CD4-positive, alpha-beta T cell treated with Interleukin-12 subunit alpha and Interleukin-12 subunit beta, for 1 hour (primary cell): Measurements from ENCODE around the gene DGUOK.
A peak's percentile ranks its signal among the peaks of the same experiment; 100 is the strongest.
"Not testable (repeated sequence)": the region's sequence is repeated elsewhere in the genome, so short reads cannot be mapped to it uniquely, and the experiment has no call there.

Experiments
- DNase-seq: peaks from one replicate; pipeline ENCODE4 v3.0.0-alpha.2; 2020

Gene DGUOK

DNA sequence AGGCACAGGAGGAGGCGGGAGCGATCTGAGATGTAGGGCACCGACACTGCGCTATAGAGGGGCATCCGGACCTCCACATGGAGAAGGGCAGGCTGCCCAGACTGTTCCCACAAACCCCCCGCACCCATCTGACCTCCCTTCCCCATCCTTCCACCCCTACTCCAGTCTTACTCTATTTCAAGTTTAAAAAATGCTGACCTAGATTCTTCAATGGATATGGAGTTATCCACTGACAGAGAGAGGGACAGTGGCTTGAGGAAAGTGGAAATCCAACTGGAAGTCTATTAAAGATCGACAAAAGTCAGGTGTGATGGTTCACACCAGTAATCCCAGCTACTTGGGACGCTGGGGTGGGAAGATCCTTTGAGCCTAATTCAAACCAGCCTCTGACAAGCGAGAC lies 5.1 kb upstream of the DGUOK start:
- DNase-seq = no peak

DNA sequence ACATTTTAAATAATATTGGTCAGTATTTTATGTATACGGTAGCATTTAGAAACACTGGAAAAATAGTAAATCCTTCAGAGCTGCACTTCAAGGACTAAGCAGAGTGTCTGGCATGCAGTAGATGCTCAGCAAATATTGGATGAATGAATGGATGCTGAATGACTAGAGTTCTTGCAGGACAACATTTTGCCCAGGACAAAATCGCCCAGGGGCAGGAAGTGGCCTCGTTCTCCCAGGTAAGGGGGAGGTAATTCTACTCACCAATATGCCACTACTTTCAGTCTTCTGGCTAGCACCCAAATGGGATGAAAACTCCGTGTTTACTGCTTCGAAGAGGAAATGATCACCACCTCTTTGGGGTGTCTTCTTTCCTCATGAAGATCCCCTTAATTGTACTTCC lies 4.0 kb upstream of the DGUOK start:
- no peak for DNase-seq

DNA sequence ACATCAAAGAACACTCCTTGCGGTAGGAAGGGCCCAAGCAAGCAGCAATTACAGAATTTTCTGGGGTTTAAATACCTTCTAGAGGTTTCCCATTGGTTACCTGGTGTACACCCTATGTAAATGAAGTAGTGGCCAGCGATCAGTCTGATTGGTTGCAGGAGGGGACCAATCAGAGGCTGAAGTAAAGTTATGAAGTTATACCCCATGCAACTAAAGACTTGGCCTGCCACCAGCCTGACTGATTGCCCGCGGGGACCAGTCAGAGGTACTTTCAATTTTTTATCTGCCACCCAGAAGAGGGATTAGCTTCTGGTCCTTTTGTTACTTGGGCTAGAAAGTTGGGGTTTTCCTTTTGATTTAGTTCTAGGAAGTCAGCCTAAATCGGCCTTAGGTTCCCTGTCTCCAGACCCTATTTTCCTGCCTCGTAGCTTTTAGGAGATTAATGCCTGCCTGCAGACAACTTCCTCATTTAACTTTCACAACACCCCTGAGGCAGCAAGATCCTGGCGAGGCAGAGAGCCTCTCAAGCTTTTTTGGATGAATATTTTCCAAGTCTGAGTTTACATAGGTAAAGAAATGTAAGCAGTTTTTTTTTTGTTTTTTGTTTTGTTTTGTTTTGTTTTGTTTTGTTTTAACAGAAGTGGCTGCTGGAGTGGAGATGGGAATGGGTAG lies 1.5 kb upstream of the DGUOK start:
- DNase-seq = no peak

DNA sequence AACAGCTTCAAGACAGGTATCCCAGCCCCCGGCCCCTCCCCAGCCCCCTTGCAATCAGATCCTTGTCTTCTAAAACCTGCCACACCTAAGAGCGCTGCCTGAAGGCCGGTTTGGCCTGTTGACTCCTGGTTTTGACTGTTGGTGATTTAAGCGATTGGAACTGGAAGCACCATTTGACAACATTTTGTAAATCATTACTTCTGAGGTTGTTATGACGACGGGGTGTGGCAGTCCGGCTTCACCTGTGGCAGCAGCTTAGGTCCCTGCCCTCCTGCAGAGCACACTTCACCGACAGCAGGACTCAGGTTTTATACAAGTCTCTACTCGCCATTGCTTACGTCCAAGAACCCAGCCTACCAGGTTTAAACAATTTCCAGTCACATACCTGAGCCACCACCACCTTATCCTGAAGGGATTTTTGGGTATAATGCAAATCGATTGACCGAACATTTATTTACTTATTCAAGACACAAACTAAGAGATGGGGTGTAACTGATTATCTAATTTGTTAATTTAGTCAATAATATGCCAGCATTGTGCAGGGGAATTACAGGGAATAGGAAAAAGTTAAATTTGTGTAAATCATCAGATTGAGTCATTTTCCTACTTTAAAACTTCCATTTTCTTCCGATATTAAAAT lies 707 bp upstream of the DGUOK start:
- DNase-seq = no peak

DNA sequence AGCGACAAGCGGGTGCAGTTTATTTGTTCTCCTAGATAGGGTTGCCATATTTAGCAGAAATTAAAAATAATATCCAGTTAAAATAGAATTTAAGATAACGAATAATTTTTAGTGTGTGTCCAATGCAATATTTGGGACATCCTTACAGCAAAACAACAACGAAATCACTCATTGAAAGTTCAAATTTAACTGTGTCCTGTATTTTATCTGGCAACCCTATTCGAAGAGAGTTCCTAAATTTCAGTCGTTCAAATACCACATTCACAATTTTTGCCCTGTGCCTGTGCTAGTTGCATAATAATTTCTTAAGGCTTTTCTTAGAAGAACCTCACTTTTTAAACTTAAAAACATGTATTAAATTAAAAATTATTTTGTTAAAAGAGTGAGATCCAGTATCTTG lies 664 bp downstream of the DGUOK start:
- DNase-seq = no peak

DNA sequence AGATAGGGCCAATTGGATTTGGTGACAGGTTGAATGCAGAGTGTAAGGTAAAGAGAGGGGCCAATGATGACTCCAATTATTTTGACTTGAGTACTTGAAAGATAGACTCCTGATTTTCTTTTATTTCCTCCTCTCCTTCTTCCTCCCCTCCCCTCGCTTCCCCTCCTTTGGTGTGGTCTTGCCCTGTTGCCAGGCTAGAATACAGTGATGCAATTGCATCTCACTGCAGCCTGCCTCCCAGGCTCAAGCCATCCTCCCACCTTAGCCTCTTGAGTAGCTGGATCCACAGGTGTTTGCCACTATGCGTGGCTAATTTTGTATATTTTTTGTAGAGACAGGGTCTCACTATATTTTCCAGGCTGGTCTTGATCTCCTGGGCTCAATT lies 2.3 kb downstream of the DGUOK start:
- no peak for DNase-seq

DNA sequence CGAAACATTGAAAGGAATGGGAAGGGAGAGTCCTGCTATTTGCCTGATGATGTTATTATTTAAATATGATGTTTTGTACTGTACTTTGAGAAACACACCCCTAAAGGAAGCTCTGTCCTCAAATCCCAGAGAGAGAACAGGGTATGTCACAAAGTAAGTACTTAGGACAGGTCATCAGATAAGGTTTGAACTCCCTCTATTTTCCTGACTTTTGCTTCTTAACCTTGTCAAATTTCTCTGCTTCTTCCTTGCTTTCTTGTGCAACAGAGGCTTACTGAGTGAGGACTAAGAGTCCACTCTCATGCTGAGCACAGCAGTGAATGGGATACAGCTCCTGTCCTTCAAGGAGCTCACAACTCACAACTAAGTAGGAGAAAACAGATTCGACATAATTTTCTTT lies 3.7 kb downstream of the DGUOK start:
- DNase-seq = no peak

DNA sequence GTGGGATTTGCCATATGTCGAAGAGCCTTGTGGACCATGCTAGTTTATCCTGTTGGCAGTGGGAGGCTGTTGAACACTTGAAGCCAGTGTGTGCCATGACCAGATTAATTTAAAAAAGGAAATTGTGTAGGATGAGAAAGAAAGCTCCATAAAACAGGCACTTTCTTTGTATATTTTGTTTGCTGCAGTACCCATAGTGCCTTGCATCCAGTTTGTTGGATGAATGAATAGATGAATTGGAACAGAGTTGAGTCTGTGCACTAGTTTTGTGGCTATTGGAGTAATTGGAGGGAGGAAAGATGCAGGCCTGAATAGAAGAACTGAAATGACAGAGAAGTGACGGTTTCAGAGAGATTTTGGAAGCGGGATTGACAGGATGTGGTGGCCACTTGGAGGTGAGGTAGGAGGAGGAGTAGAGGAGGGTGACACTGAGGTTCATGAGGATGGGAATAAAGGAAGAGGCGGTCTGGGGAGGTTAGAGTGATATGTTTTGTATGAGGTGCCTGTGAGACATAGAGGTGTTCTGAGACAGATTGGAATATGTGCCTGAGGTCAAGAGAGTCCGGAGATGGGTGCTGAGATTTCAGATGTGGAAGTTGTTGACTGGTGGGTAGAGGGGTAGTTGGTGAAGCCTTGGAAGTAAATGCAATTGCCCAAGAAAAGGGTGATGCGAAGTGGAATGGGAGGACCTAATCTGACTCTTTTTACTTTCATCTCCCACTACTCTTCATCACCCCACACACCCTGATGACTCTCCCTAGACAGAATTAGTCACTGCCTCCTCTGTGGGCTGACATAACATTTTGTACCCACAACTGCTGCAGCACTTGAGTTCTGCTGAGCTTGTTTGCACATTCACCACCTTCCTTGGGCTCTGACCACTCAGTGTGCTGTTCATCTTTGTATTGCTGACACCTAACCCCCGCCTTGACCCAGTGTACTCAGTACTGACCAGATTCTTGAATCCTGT lies 5.1 kb downstream of the DGUOK start:
- DNase-seq = no peak

DNA sequence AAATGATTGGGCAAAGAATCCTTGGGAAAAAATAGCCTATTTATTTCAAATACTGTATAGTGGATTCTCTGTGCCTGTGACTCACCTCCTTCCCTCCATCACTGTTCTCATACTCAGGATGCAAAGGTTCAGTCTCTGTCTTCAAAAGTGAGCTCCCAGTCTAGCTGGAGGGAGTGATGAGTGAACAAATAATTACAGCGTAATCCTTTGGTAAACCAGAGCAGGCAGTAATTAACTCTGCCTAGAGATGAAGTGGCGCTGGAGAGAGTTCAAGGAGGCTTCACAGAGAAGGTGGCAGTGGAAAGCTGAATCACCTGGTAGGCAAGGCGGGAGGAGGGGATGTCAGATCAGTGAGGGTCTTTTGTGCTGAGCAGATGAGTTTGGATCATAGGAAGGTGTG lies 6.5 kb downstream of the DGUOK start:
- DNase-seq = no peak

DNA sequence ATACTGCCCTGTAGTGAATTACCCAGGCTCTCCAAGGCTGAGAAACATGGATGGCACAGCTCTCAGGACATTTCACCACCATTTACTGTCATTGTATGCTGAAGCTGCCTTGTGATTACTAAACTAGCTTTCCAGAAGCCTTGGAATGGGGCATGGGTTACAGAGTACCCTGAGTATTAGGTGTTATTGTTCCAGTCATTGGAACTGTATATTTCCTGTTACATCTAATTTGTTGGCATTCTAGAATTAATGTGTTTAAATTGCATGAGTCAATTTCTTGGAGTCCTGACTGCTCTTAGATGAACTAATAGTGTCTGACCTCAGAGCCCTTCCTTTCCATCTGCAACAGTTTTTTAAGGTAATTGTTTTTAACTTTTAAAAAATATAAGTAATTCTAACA lies 9.0 kb downstream of the DGUOK start:
- DNase-seq = no peak

DNA sequence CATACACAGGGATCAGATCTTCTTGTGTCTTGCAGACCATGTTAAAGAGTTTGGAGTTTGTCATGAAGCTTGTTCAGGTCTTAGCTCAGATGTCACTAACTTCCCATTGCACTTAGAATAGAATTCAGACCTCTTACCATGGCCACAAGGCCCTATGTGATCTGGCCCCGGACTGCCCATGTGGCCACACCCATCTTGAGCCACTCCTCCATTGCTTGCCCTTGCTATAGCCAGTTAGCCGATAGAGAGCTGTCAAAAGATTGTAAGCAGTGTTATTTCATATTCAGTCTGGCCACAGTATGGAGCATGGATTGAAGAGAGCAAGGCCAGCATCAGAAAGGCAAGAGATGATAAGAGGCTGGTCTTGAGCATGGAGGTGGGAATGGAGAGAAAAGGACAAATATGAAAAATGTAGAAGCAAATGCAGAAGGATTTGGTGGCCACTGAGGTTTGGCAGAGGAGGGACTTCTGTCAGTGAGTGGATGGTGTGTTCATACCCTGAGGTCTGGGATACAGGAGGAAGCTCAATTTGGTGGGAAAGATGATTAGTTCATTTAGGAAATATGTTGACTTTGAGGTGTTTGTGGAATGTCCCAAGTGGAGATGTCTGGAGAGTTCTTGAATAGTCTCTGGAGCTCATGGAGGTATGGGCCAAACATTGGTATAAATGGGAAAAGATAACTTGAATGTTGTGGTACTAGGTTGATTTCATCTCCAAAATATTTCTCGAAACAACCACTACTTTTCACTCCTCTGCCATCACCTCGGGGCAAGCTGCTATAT lies 10.6 kb downstream of the DGUOK start:
- no peak for DNase-seq

DNA sequence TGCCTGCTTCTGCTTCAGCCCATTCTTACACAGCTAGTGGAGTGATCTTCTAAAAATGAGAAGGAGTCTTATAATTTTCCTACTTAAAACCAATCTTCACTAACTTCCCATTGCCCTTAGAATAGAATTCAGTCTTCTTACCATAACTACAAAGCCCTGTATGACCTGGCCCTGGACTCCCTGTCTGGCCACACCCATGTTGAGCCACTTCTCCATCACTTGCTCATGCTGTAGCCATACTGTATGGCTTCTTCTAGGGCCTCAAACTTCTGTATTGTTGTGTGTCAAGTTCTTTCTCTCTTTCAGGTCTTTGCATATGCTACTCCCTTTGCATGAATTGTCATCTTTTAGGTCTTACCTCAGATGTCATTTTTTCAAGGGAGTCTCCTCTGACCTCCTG lies 11.2 kb downstream of the DGUOK start:
- no peak for DNase-seq

DNA sequence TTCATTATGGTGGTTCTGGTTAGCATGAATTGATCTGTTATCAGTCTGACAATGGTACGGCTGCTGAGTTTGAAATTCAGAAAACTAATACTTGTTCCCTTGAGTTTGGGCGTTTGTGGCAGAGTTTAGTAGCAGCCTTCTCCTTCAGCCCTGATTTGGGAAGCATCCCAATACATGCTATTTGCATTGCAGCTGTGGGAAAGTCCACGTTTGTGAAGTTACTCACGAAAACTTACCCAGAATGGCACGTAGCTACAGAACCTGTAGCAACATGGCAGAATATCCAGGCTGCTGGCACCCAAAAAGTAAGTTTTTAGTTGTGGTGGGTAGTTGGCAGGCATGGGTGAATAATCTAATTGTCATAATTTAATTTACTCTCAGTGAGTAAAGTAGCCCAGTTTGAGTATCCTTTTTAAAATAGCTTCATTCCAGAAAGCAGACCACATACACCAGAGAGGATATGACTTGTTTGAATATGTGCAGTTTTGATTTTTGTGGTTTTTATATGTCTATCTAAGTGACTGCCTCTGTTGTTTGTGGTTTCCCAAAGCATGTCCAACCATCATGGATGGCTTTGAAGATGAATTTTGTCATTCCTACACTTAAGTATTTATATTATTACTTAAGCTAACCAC lies 12.2 kb downstream of the DGUOK start:
- DNase-seq = no peak

DNA sequence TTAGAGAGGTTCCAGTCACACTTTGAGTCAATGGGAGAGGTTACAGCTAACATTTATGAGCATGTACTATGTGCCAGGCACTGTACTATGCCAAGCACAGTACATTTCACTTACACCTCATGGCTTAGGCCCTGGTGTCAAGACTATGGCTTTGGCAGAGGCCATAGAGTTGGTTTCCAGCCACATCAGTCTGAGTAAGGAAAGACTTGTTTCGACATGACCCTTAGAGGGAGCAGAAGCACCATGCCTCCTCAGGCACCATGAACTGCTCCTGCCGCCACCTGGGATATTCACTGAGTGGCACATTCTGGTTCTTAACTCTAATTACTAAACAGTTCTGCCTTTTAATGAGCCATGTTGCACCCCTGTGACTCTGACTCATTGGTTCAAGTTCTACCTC lies 12.7 kb downstream of the DGUOK start:
- peak; percentile 21 for DNase-seq

DNA sequence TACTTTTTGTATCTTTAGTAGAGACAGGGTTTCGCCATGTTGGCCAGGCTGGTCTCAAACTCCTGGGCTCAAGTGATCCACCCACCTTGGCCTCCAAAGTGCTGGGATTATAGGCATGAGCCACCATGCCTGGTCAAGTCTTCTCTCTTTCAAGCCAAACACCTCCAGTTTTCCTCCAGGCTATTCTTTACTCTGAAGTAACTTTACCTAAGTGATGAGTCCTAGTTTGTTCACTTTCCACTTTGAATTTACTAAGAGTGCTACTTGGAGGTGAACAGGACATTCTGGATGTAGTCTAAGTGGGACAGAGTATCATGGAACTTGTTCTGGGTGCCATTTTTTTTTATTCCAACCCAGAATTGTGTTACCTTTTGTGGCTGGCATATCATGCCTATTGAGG lies 13.4 kb downstream of the DGUOK start:
- not testable (repeated sequence) for DNase-seq

DNA sequence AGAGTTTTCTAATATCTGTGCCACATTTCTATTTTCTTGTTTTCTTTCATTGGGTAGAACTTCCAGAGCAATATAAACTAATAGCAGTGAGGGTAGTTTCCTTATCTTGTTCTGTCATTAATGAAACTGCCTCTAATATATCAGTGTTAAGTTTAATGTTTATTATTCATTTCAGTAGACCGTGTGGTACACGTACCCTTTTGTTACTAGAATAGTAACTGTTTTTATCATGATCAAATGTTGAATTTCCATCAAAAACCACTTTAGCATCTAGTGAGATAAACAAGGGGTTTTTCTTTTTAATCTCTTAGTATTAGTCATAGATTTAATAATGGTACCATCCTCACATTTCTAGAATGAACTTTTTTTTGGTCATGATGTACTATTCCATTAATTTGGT lies 16.0 kb downstream of the DGUOK start:
- DNase-seq = no peak

DNA sequence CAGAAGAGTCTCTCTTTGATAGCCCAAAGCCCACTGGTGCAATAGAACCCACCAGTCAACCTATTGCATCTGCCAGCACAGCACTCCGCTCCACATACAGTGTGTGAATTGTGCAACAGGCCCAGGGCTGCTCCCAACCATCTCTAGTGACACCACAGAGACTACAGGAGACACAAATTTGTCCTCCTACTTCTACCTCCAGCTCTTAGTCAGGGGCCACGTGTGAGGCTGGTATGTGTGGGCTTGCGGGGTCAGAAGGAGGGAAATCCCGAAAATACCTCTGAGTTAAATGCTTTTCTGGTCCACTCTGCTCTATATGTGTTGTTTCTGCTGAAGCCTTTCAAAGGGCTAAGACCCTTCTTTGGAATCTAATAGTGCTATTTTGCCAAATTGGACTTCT lies 18.0 kb downstream of the DGUOK start:
- no peak for DNase-seq

DNA sequence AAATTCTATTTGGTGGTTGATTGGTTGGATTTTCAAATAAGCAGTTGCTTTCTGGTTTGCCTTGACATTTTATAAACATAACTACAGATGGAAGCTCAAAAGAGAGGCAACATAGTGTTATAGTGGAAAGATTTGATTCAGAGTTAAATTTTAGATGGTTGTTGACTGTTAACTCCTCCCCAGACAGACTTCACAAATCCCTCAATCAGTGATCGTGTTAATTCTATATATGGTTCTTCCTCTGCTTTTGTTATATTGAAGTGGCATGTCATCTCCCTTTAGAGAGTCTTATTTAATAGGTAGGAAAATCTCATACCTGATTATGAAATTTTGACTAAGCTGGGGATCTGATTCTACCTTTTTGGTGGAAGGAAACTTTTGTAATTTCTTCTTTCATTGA lies 19.5 kb downstream of the DGUOK start:
- no peak for DNase-seq

DNA sequence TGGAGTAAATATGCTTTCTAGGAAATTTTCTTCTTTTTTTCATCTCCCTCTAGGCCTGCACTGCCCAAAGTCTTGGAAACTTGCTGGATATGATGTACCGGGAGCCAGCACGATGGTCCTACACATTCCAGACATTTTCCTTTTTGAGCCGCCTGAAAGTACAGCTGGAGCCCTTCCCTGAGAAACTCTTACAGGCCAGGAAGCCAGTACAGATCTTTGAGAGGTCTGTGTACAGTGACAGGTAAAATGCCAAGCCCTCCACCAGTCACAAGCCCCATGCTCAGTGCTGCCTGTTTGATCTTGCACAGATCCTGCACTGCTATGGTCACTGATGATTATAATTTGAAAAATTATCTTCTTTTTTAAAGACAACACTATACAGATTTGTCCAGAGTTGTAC lies 20.0 kb downstream of the DGUOK start:
- DNase-seq = no peak

DNA sequence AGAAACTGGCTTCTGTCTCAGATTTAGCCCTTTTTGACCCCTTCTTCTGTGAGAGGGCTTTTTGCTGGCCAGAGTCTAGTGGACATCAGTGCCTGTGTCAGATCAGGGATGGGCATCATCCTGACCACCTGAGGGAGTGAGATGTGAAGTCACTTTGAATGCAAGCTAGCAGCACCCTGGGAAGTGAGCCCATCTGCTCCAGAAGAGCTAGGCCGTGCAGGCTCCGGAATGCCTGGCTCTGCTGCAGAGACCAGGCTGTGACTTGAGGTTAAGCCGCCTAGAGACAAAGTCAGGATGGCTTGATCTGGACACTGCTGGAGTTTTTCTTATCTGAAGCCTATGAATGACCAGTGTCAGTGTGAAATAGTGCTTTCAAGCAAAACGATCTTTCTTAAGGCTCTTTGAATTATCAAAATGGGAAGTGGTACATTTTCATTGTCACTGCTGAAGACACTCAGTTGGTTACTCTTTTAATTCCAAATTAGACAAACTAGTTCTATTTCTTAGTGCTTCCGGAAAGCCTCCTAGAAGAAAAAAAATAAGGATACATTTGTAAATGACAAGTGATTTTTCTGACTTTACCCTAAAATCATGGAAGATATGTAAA lies 20.8 kb downstream of the DGUOK start:
- DNase-seq = no peak

DNA sequence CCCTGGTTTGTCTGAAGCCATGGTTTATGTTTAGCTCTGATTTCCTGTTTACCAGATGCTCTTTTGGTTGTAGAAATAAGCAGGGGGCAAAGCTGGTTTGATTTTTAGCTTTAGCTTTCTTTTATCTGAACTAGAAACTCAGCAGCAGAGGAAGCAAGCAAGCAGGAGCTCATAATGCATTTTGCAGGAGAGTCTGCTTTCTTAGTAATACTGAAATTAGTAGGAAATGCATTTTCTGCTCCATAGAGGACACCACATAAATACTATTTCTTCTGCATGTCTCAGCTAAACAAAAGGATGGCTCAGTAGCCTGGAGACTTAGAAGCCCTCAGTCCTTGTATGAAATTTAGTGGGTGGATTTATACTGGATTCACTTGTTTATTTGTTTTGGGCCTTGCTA lies 23.1 kb downstream of the DGUOK start:
- no peak for DNase-seq
